Stimulated activated CD4-positive, alpha-beta T cell treated with anti-CD3 and anti-CD28 coated beads, Interleukin-12 subunit alpha, Interleukin-12 subunit beta, amount 100 ng/mL, for 4 hours (primary cell): Measurements from ENCODE around the gene TXNDC11.

ENCODE experiments used
- DNase-seq: peaks from one replicate; pipeline ENCODE4 v3.0.0-alpha.2; 2020

Gene TXNDC11

DNA sequence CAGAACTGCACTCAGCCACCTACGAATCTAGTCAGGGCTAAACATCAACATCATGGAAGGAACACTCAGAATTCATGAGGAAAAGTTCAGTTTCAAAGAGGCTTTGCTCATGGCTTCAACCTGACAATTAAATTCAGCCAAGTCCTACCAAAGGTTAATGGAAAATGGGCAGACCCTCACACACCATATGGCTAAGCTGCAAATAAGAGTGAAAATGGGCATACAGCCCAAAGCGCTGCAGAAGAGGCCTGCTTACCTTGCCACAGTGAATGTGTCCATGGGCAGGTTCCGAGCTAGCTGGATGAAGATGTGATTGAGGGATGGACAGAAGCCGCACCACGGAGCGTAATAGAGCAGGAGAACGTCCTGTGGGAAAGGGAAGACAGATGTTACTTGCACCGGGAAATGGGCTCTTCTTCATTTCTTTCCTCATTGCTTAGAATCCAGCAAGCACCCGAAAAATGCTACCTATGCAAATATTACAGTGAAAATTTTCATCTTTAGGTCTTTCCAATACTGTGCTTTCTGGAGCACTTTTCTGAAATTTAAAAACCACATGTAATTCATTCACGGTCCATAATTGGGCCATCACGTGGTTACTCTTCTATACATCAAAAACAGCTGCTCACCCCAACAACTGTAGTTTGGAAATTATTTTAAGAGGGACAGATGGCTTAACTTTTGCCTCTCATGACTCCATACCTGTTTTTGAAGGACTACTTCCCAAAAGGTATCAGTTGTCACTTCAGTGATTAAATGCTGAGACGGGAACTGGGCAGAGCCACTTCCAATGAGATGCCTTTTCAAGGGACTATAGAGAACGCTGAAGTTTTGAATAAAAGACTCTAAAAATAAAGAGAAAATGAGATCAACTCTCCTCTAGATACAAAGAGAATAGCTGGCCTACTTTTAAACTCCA, 54.8 kb downstream of the TXNDC11 start:
- no peak for DNase-seq

GRCh38 chr16:11686713-11687380, 55.8 kb downstream of the TXNDC11 start:
- no peak for DNase-seq

DNA sequence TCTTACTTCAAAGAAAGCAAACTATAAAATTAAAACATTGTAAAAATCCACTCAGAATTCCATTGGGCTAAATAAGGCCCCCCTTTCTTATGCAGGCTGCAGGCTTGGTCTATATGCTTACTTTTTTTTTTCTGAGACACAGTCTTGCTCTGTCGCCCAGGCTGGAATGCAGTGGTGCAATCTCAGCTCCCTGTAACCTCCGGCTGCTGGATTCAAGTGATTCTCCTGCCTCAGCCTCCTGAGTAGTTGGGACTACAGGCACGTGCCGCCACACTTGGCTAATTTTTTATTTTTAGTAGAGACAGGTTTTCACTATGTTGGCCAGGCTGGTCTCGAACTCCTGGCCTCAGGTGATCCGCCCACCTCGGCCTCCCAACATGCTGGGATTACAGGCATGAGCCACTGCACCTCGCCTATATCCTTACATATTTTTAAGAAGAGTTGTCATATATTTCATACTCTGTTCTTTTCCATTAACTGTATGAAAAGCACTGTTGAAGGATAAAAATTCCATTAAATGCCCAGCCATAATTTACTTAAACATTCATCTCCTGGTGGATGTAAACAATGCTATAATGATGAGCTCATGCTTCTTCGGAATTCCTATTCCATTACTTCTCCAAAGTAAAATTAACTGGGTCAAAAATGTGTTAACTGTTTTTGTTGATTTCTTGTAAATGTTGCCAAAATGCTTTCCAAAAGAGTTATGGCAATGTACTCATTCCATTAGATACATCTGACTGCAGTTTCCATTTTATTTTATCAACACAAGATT, 56.6 kb downstream of the TXNDC11 start:
- no peak for DNase-seq

DNA sequence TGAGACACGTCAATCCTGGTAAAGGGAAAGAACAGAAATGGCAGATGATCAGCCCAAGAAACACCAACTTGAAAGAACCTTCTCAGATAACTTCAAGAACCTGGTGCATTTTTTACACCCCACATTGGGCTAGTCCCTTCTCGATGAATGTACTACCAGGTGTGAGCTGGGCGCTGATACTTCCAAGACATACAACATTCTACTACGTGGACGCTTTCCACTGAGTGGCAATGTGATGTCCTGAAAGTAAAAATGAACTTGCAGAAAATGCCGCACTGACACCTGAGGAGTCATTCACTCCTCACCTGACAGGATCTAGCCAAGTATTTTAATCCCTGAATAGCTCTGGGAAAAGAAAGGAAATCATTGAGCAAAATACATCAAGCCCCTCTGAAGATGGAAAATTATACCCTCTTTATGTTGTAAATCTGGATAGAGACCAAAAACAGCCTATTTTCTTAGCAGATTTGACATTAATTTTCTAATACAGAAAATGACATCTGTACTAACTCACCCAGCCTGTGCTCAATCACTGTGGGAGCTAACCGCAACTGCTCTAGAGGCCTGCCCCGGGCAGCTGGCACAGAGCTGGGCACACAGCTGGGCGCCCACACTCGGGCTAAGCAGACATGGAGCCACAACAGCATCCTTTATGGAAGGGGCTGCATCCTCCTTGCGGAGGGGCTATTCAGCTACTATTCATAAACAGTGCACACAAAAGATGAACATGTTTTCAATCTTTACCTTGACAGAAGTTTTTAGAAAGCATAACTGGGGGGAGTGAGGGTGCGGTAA, 58.2 kb downstream of the TXNDC11 start:
- DNase-seq, result no peak

DNA sequence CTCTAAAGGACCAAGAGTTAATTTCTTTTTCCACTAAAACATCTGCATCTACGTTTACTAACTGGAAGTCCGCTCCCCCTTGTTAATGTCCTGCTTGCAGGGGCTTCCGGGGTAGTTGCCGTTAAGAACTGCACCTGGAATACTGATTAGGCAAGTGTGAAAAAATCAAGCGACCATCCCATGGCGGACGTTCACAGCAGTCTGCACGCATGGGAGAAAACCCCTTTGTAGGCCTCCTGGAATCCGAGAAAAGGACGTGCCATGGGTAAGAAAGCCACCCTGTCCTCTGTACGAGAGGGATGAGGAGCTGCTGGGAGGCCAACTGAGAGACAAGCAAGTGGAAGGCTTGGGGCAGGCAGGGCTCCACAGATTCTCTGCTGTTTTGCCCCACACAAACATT, 59.5 kb downstream of the TXNDC11 start:
- DNase-seq, result no peak

GRCh38 chr16:11682655-11683096, 60.0 kb downstream of the TXNDC11 start:
- DNase-seq, result no peak

DNA sequence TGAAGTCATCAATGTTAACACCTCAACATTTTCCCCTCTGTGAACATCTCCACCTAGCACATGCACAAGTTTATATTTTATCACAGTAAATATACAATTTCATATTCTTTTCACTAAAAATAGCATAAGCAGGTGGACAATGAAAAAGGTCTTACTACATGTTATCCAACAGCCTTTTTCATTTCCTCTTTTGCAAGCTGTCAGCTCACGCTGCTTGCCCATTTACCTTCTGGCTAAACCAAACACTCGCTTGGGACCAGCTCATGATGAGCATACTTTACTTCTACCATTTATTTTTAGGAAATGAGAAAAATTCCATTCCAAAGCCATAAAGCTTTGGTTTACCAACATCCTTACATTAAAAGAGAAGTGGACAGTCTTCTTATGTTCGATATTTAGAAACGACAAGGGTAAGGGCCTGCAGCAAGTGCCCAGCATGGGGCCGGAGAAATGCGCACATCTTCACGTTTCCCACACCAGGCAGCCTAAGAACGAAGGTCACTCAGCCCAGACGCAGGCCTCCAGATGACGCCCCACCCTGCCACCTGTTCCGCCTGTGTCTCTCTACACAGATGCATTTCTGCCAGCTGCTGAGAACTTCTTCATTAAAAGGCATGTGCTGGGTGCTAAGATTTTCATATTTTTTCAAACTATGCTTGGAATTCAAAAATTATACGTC, 60.5 kb downstream of the TXNDC11 start:
- DNase-seq, result no peak

GRCh38 chr16:11681556-11681955, 61.1 kb downstream of the TXNDC11 start:
- no peak for DNase-seq

- DNase-seq, result no peak
These were observed 62.4 kb downstream of the TXNDC11 start for GRCh38 chr16:11679941-11680911.

DNA sequence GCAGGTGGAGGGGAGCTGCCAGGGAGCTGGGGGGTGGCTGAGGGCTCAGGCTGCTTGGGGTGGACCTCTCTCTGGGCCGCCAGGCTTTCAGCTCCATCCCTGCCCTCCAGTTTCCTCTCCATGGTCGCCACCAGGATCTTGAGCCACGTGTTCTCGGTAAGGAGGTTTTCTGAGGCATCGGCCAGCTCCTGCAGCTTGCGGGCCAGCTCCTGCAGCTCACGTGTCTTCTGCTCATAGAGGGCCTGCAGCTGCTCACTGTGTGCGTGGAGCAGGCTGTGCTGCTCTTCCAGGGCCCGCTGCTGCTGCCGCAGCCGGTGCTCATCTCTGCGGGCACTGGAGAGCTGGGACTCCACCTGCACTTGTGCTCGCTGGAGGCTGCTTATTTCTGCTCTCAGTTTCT, 63.4 kb downstream of the TXNDC11 start:
- DNase-seq, result no peak

DNA sequence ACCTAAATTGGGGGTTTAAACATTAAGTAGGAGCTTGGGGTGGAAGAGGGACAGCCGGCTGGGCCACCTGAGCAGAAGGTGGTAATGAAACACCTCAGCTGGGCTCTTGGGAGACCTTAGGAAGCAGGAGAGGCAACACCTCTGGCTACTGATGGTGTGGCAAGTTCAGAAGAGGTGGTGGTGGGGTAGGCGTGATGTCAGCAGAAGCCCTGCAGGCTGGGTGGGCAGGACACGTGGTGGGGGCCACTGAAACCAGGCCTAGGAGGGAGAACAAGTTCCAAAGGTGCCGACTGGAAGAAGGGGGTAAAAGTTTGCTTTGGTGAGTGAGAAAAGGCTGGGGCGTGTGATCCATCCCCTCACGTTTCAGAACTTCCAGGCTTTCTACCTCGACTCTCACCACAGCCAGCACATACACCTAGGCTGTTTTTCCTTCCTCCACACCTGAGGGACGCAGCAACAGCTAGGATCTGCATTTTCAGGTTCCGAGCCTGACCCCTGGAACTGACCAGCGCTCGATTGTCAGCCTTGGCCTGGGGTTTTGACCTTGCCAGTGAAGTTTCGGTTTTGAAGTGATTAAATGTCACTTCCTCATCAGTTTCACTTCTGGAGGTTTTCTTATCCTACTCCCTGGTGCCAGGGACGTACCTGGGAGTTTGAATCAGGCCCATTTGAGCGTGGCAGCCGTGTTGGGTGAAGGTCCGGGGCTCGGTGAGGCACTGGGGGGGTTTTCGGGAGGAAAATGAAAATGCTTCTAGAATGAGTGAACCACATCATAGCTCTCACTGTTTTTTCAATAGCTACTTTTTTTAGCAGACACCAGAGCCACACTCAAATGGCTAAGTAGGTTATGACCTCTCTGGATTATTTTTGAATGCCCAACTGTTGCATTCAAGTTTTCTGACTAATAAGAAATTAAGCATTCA, 64.4 kb downstream of the TXNDC11 start:
- no peak for DNase-seq

DNA sequence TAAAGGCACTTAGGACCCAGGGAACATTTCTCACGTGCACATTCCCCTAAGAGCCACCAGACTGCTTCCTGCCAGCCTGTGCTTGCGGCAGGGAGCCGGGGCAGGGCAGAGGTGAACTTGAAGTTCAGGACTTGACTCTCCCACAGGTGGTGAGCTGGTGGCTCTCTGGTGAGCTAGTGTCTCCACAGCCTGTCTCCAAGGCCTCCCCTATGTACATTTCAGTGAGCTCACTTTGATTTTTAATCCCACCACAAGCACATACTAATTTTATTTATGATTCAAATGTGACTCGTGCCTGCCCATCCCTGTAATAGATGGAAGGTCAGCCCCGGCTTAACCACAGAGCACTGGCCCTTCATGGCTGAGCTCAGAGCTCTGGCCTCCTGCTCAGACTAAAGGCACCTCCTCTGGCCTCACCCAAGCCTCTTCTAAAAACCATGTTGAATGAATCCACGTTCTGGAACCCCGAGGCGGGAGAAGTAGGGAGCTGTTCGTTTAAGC, 65.2 kb downstream of the TXNDC11 start:
- DNase-seq, result no peak

GRCh38 chr16:11676799-11677198, 65.9 kb downstream of the TXNDC11 start:
- DNase-seq, result no peak

DNA sequence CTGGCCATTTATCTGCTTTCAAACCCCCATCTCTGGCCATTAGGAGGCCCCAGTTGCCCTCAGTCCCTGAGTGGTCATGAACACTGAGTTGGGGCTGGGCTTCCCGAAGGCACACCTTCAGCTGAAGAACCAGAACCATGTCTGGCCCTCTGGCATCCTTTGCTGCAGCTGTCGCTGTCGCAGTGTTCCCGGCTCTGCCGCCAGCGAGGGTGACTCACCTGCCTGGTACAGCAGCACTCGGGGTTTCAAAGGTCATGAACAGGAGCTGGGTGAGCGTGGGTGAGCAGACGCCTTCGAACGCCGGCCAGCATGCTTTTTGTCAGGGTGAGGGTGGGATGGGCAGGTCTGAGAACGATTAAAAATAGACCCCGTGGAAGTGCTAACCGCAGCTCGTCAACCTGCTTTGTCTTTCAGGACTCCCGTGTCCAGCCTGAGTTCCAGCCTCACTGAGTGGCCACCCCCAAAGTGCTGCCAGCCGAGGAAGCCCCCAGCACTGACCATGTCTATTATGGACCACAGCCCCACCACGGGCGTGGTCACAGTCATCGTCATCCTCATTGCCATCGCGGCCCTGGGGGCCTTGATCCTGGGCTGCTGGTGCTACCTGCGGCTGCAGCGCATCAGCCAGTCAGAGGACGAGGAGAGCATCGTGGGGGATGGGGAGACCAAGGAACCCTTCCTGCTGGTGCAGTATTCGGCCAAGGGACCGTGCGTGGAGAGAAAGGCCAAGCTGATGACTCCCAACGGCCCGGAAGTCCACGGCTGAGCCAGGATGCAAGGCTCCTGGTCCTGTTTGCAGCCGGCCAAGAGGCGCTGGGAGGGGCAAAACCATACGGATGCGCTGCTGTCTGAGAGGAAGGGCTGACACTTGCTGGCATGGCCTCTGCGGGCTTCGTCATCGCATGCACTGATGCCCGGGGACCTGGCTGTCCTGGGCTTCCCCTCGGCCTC, 66.8 kb downstream of the TXNDC11 start:
- no peak for DNase-seq

DNA sequence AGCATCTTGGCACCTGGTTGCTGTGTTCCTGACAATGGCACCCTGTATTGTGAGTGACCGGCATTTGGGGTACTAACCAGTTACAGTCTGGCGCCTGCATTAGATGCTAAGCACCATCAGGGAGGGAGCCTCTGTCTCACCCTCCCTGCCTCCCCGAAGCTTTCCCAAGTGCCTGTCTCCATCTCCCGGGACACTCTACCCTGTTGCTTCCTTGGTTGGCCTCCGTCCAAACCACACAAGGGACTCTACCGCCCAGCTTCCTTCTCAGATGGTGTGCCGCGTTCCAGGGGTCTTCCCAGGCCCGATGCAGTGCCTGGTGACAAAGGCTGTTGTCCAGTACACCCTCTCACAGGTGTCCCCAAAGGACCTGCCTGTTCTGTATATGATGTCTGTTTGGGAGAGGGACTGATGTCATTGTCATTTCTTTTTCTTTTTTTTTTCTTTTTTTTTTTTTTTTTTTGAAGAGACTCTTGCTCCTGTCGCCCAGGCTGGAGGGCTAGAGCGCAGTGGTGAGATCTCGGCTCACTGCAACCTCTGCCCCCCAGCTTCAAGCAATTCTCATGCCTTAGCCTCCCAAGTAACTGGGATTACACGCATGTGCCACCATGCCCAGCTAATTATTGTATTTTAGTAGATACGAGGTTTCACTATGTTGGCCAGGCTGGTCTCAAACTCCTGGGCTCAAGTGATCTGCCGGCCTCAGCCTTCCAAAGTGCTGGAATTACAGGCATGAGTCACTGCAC, 67.7 kb downstream of the TXNDC11 start:
- no peak for DNase-seq

- no peak for DNase-seq
These were observed 68.4 kb downstream of the TXNDC11 start for GRCh38 chr16:11674001-11674817.
